Duodenal mucosa (tissue), 2 donors: Measurements from ENCODE around the gene OR2D3.
"Not testable (repeated sequence)": the region's sequence is repeated elsewhere in the genome, so short reads cannot be mapped to it uniquely, and the experiment has no call there.

ENCODE experiments used
- H3K27ac ChIP-seq: one replicate; pipeline ENCODE4 v1.7.0; 2013; ENCODE audit warnings: low read depth, low read length
- H3K27me3 ChIP-seq, 2 donors: one replicate each; pipeline ENCODE4 v1.7.0; 2013; ENCODE audit warnings: low read length in 2 of 2, control low read depth in 1 of 2; ENCODE audit not compliant: insufficient read depth in 2 of 2, control insufficient read depth in 1 of 2
- H3K36me3 ChIP-seq, 2 donors: one replicate each; pipeline ENCODE4 v1.7.0; 2013; ENCODE audit warnings: low read length in 2 of 2, control low read depth in 1 of 2; ENCODE audit not compliant: insufficient read depth in 2 of 2, control insufficient read depth in 1 of 2
- H3K4me1 ChIP-seq, 2 donors: one replicate each; pipeline ENCODE4 v1.7.0; 2013; ENCODE audit warnings: low read length in 2 of 2, control low read depth in 1 of 2; ENCODE audit not compliant: insufficient read depth in 2 of 2, control insufficient read depth in 1 of 2
- H3K4me3 ChIP-seq, 2 donors: one replicate each; pipeline ENCODE4 v1.7.0; 2013; ENCODE audit warnings: low read length in 2 of 2, low read depth in 1 of 2
- H3K9ac ChIP-seq, 2 donors: one replicate each; pipeline ENCODE4 v1.7.0; 2013; ENCODE audit warnings: low read length in 2 of 2, low read depth in 1 of 2
- H3K9me3 ChIP-seq, 2 donors: one replicate each; pipeline ENCODE4 v1.7.0; 2013; ENCODE audit warnings: low read length in 2 of 2, control low read depth in 1 of 2; ENCODE audit not compliant: control insufficient read depth in 1 of 2

Gene OR2D3

GRCh38 chr11:6920702-6921101 lies at the start of gene OR2D3:
Gene OR2D3, plus strand, starts transcription at chr11:6921002. Its CDS starts 0 bp downstream, at chr11:6921002.
- Histone ChIP-seq H3K9ac (no peak within 1 kb of the TSS), H3K4me1 (no peaks in the 10 kb centered on the region), H3K27ac (no peak within 1 kb of the TSS), H3K9me3 (no peaks in the 10 kb centered on the region), H3K4me3 (no peak within 1 kb of the TSS), H3K27me3 (no peaks in the 10 kb centered on the region), H3K36me3 (no peaks in the 10 kb centered on the region)

- no peaks in the 10 kb centered on the region for H3K9me3 ChIP-seq
- H3K27me3 ChIP-seq: no peaks in the 10 kb centered on the region
- H3K27ac ChIP-seq: no peak overlapping the region
- H3K9ac ChIP-seq: no peak overlapping the region
- H3K36me3 ChIP-seq: no peaks in the 10 kb centered on the region
- H3K4me3 ChIP-seq: no peak overlapping the region
- H3K4me1 ChIP-seq: no peaks in the 10 kb centered on the region
Observed at GRCh38 chr11:6871278-6871677, 49.5 kb upstream of the OR2D3 start.

GRCh38 chr11:6875761-6876160 lies 45.0 kb upstream of the OR2D3 start:
- no peak overlapping the region for H3K9ac ChIP-seq
- H3K9me3 ChIP-seq: peaks cover 0 to 3% of the 10 kb centered on the region in 2 donors
- no peak overlapping the region for H3K4me3 ChIP-seq
- no peaks in the 10 kb centered on the region for H3K27me3 ChIP-seq
- H3K36me3 ChIP-seq: no peaks in the 10 kb centered on the region
- no peaks in the 10 kb centered on the region for H3K4me1 ChIP-seq
- no peak overlapping the region for H3K27ac ChIP-seq

- H3K27me3 ChIP-seq: no peaks in the 10 kb centered on the region
Observed at GRCh38 chr11:6876325-6876724, 44.5 kb upstream of the OR2D3 start, which contains the start of gene OR10A4. Gene OR10A4, plus strand, starts transcription at chr11:6876625. Its CDS starts 23 bp downstream, at chr11:6876648.

GRCh38 chr11:6876914-6877313 lies 43.9 kb upstream of the OR2D3 start:
- H3K4me1 ChIP-seq: no peaks in the 10 kb centered on the region
- peaks cover 0 to 3% of the 10 kb centered on the region in 2 donors for H3K9me3 ChIP-seq
- no peaks in the 10 kb centered on the region for H3K36me3 ChIP-seq
- no peak overlapping the region for H3K4me3 ChIP-seq
- no peaks in the 10 kb centered on the region for H3K27me3 ChIP-seq
- H3K27ac ChIP-seq: no peak overlapping the region
- no peak overlapping the region for H3K9ac ChIP-seq

More at GRCh38 chr11:6876325-6876724, 44.5 kb upstream of the OR2D3 start, which contains the start of gene OR10A4:
- no peak within 1 kb of the TSS for H3K4me3 ChIP-seq
- no peaks in the 10 kb centered on the region for H3K36me3 ChIP-seq
- peaks cover 0 to 3% of the 10 kb centered on the region in 2 donors for H3K9me3 ChIP-seq
- H3K9ac ChIP-seq: no peak within 1 kb of the TSS
- H3K4me1 ChIP-seq: no peaks in the 10 kb centered on the region
- H3K27ac ChIP-seq: no peak within 1 kb of the TSS

- H3K27ac ChIP-seq: no peak overlapping the region
- no peaks in the 10 kb centered on the region for H3K4me1 ChIP-seq
- no peak overlapping the region for H3K4me3 ChIP-seq
- no peak overlapping the region for H3K9ac ChIP-seq
- no peaks in the 10 kb centered on the region for H3K27me3 ChIP-seq
- H3K36me3 ChIP-seq: no peaks in the 10 kb centered on the region
- H3K9me3 ChIP-seq: no peaks in the 10 kb centered on the region
Observed at GRCh38 chr11:6882751-6883150, 38.1 kb upstream of the OR2D3 start.

- not testable (repeated sequence) for H3K27me3 ChIP-seq, H3K4me1 ChIP-seq, H3K9me3 ChIP-seq, H3K4me3 ChIP-seq, H3K27ac ChIP-seq, H3K36me3 ChIP-seq, H3K9ac ChIP-seq
Observed at GRCh38 chr11:6887711-6888110, 33.1 kb upstream of the OR2D3 start.

- H3K9ac ChIP-seq: no peak overlapping the region
- H3K9me3 ChIP-seq: peaks cover 0 to 3% of the 10 kb centered on the region in 2 donors
- H3K4me3 ChIP-seq: no peak overlapping the region
- H3K27me3 ChIP-seq: no peaks in the 10 kb centered on the region
- H3K4me1 ChIP-seq: no peaks in the 10 kb centered on the region
- no peak overlapping the region for H3K27ac ChIP-seq
- H3K36me3 ChIP-seq: no peaks in the 10 kb centered on the region
Observed at GRCh38 chr11:6888830-6889229, 32.0 kb upstream of the OR2D3 start.

- no peaks in the 10 kb centered on the region for H3K36me3 ChIP-seq
- peaks cover 0 to 3% of the 10 kb centered on the region in 2 donors for H3K9me3 ChIP-seq
- H3K27ac ChIP-seq: no peak overlapping the region
- no peak overlapping the region for H3K4me3 ChIP-seq
- H3K4me1 ChIP-seq: no peaks in the 10 kb centered on the region
- H3K9ac ChIP-seq: no peak overlapping the region
- no peaks in the 10 kb centered on the region for H3K27me3 ChIP-seq
Observed at GRCh38 chr11:6889835-6890234, 31.0 kb upstream of the OR2D3 start.

- Histone ChIP-seq H3K27me3 (no peaks in the 10 kb centered on the region), H3K9ac (no peak within 1 kb of the TSS), H3K9me3 (peaks cover 0 to 3% of the 10 kb centered on the region in 2 donors), H3K27ac (no peak within 1 kb of the TSS), H3K36me3 (no peaks in the 10 kb centered on the region), H3K4me1 (no peaks in the 10 kb centered on the region), H3K4me3 (no peak within 1 kb of the TSS)
Observed at GRCh38 chr11:6892400-6892799, 28.4 kb upstream of the OR2D3 start, which contains the start of gene OR2D2. Gene OR2D2, minus strand, starts transcription at chr11:6892500. Its CDS starts 0 bp downstream, at chr11:6892500.

- Histone ChIP-seq H3K4me1 (no peaks in the 10 kb centered on the region), H3K27ac (no peak overlapping the region), H3K4me3 (no peak overlapping the region), H3K9ac (no peak overlapping the region), H3K27me3 (no peaks in the 10 kb centered on the region), H3K36me3 (no peaks in the 10 kb centered on the region), H3K9me3 (no peaks in the 10 kb centered on the region)
Observed at GRCh38 chr11:6894097-6894496, 26.7 kb upstream of the OR2D3 start.
